Measurements from ENCODE around the gene CDC14B. TPM values are rescaled to one million over a fixed set of nuclear protein-coding genes. Genes with fewer than 3 reads are reported as not detected.
A peak's percentile ranks its signal among the peaks of the same experiment; 100 is the strongest.
"Not testable (repeated sequence)": the region's sequence is repeated elsewhere in the genome, so short reads cannot be mapped to it uniquely, and the experiment has no call there.

The CDC14B gene
- total RNA-seq, 6 donors from 2014 or later, result 6.0 to 28.5 (median 12.7) TPM

DNA sequence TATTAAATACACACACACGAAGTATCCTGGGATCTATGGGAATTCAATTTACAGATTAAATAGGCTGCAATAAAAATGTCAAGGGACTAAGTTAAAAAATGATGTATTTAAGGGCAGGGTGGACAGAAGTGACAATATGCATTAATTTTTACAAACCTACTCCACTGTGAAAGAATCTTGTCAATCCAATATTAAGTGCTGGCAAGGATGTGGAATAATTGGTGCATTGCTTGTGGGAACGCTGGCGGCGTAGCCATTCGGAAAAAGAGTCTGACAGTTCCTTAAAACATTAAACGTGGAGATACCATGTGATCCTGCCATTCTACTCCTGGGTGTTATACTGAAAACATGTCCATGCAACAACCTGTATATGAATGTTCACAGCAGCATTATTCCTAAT is 4.2 kb downstream of the CDC14B start:
- DNase-seq, result no peak
- Histone ChIP-seq H3K4me1 (peaks cover 10 to 17% (median 14%) of the 10 kb centered on the region in 4 donors), H3K4me3 (no peak overlapping the region), H3K27me3 (peaks cover 0 to 7% (median 2%) of the 10 kb centered on the region in 4 donors), H3K36me3 (no peaks in the 10 kb centered on the region), H3K27ac (no peak overlapping the region), H3K9me3 (no peaks in the 10 kb centered on the region)
- TF ChIP-seq, protein P1, sequence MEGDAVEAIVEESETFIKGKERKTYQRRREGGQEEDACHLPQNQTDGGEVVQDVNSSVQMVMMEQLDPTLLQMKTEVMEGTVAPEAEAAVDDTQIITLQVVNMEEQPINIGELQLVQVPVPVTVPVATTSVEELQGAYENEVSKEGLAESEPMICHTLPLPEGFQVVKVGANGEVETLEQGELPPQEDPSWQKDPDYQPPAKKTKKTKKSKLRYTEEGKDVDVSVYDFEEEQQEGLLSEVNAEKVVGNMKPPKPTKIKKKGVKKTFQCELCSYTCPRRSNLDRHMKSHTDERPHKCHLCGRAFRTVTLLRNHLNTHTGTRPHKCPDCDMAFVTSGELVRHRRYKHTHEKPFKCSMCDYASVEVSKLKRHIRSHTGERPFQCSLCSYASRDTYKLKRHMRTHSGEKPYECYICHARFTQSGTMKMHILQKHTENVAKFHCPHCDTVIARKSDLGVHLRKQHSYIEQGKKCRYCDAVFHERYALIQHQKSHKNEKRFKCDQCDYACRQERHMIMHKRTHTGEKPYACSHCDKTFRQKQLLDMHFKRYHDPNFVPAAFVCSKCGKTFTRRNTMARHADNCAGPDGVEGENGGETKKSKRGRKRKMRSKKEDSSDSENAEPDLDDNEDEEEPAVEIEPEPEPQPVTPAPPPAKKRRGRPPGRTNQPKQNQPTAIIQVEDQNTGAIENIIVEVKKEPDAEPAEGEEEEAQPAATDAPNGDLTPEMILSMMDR (IDR thresholded peaks at IDR 0.05), result no peak
- no peak for TF ChIP-seq EP300 (IDR thresholded peaks at IDR 0.05)
- TF ChIP-seq POLR2A (IDR thresholded peaks at IDR 0.05), result no peak
- 89 to 95% methylated on average over 6 of the region's 6 CpGs for WGBS, 2 donors
- no peak for ATAC-seq (ENCODE audit: low FRiP score in 2 of 2)

DNA sequence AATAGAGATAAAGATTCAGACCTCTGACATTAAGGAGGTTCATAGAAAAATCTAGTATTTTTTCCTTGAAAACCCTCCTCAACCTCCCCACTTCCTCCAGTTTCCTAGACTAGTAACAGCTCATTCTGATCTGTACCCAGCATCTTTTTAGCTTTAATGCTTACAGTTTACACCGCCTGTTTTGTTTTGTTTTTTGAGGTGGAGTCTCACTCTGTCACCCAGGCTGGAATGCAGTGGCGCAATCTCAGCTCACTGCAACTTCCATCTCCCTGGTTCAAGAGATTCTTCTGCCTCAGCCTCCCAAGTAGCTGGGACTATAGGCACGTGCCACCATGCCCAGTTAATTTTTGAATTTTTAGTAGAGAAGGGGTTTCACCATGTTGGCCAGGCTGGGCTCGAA is 5.0 kb downstream of the CDC14B start:
- H3K36me3 ChIP-seq; H3K27me3 ChIP-seq; ATAC-seq (ENCODE audit: low FRiP score in 2 of 2); DNase-seq; H3K27ac ChIP-seq; H3K4me3 ChIP-seq; H3K9me3 ChIP-seq: not testable (repeated sequence)
- H3K4me1 ChIP-seq, result peaks cover 6 to 13% (median 11%) of the 10 kb centered on the region in 4 donors
- 78 to 83% methylated on average over 4 of the region's 4 CpGs for WGBS, 2 donors

DNA sequence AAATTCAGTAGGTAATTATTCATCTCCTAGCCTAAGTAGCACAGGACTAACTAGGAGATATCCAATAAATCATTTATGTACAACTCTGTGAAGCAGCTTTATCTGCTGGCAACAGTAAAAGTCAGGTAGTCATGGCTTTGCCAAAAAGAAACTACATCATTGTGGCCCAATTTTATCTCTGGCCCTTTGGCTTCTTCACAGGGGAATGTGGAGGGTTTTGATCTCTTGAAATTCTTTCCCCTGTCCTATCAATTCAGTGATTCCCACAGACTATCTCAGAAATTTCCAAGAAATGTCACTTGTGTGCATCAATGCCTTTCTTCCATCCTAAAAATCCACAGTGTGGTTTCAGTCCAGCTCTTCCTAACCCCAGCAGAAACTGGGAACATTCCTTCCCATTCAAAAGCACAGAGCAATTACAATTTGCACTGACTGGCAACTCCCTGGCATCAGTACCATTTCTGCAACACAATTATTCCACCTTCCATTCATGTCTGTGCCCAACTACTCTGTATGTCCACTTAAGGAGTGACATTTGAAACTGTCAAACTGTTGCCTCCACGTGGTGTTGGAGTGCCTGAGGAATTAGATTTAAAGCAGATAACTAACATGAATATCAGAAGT is 6.6 kb downstream of the CDC14B start:
- Histone ChIP-seq H3K4me1 (peaks cover 0 to under 1% (median under 1%) of the 10 kb centered on the region in 4 donors), H3K27me3 (no peaks in the 10 kb centered on the region), H3K9me3 (no peaks in the 10 kb centered on the region), H3K4me3 (no peak overlapping the region), H3K27ac (no peak overlapping the region), H3K36me3 (no peaks in the 10 kb centered on the region)
- DNase-seq (no peak), ATAC-seq (ENCODE audit: low FRiP score in 2 of 2) (no peak)
- 20 to 28% methylated on average over 1 of the region's 1 CpG for whole genome bisulfite sequencing, 2 donors
- no peak for TF ChIP-seq EP300 (IDR thresholded peaks at IDR 0.05)
- TF ChIP-seq POLR2A (IDR thresholded peaks at IDR 0.05), result no peak
- TF ChIP-seq, protein P1 (IDR thresholded peaks at IDR 0.05), result no peak
- TF ChIP-seq POLR2AphosphoS5 (IDR thresholded peaks at IDR 0.05), result no peak

DNA sequence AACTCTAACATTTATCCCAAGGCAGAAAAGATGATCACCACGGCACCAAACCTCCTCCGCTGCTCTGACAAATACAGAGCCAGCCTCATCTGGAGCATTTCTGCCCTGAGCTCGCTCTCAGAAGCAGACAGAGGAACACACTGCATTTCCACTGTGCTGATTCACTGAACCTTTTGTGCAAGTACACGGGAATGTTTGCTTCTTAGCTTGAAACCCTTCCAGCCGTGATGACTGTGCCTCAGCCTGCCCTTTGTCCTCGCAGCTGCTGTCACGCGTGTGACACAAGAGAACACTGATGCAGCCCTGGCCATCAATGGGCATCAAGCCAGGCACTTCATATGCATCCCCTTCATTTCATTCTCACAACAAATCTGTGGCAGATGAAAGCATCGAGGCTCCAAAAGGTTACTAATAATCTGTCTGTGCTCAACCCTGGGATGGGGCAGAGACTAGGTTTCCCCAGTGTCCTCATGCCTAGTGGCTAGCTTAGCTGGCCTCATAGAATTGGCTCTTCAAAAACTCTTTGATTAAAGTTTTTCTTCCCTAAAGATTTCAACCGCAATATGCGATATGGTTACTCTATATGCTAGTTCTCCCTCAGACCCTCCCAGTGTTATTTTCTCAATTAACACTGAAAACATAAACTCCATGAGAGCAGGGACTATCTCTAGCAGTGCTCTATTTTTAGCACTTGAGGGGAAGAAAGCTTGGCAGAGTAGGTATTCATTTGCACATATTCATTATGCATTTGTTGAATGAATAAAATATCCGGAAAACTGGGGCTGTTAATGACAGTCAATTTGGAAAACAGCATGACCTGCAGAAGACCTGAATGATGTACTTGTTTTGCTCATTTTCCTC is 7.3 kb downstream of the CDC14B start:
- H3K27ac ChIP-seq, result peak overlapping the region in 2 of 4 donors; percentile 12 to 23
- WGBS, 2 donors, result 40 to 56% methylated on average over 12 of the region's 12 CpGs

DNA sequence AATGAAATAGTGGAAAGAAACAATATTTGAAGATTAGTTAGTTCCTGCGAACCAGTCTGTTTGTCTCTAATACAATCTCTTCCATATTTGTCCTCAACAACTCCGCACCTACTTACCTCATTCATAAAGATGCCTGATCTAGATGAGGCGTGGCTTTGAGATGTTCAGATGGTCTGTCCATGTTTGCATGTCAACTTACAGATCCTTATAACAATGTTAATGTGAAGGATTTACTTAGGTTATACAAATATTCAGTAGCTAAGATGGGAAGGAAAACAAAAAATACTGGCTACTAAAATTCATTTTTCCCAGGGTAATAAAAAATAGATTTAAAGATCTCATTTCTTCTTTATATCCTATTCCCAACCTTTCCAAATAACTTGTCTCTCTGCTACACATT is 8.3 kb downstream of the CDC14B start:
- H3K9me3 ChIP-seq, result no peaks in the 10 kb centered on the region
- H3K4me3 ChIP-seq, result no peak overlapping the region
- H3K4me1 ChIP-seq, result no peaks in the 10 kb centered on the region
- no peak for ATAC-seq (ENCODE audit: low FRiP score in 2 of 2)
- TF ChIP-seq, protein P1 (IDR thresholded peaks at IDR 0.05), result no peak
- TF ChIP-seq EP300 (IDR thresholded peaks at IDR 0.05) (no peak), POLR2AphosphoS5 (IDR thresholded peaks at IDR 0.05) (no peak), POLR2A (IDR thresholded peaks at IDR 0.05) (no peak)
- 81 to 94% methylated on average over 3 of the region's 3 CpGs for WGBS, 2 donors
- DNase-seq, result no peak
- H3K27me3 ChIP-seq, result no peaks in the 10 kb centered on the region
- H3K27ac ChIP-seq, result no peak overlapping the region
- no peaks in the 10 kb centered on the region for H3K36me3 ChIP-seq

More for the DNA sequence above, 7.3 kb downstream of the CDC14B start:
- Histone ChIP-seq H3K4me3 (no peak overlapping the region), H3K36me3 (no peaks in the 10 kb centered on the region), H3K9me3 (no peaks in the 10 kb centered on the region), H3K4me1 (no peaks in the 10 kb centered on the region), H3K27me3 (no peaks in the 10 kb centered on the region)
- no peak for TF ChIP-seq EP300 (IDR thresholded peaks at IDR 0.05)
- peak; percentile 54 to 59 for TF ChIP-seq POLR2AphosphoS5 (IDR thresholded peaks at IDR 0.05)
- DNase-seq (no peak), ATAC-seq (ENCODE audit: low FRiP score in 2 of 2) (peak; percentile 55 to 83)

All from upper lobe of left lung (tissue), 6 donors.